K562 (cell line): Measurements from ENCODE around the gene TAF5L. TPM values are rescaled to one million over a fixed set of nuclear protein-coding genes. Genes with fewer than 3 reads are reported as not detected.
"Not testable (repeated sequence)": the region's sequence is repeated elsewhere in the genome, so short reads cannot be mapped to it uniquely, and the experiment has no call there.

Experiments used
- ATAC-seq: fragments of 200-7000 bp; cut with Tn5 transposase; 3 replicates; pipeline ENCODE4 v1.9.1; 2020; ENCODE audit warnings: moderate library complexity
- BruUV-seq: library from RNA; stranded (reverse); fragments of 400-500 nt; replicated peaks from 2 replicates; lab custom pipeline; 2021; lab: Mats Ljungman, UMichigan
- CTCF ChIA-PET: fragments of 300-600 bp; formaldehyde crosslinking; extraction: SDS; loops from one replicate; lab custom pipeline; 2021; ENCODE audit warnings: low intra/inter-chr PET ratio; lab: Yijun Ruan, JAX
- POLR2A ChIA-PET: fragments of 300-600, 350-650 bp; sonication (Branson Sonifier 250); formaldehyde crosslinking; extraction: SDS; loops from one replicate; lab custom pipeline; 2021; ENCODE audit warnings: antibody characterized with exemption, inconsistent platforms; lab: Yijun Ruan, JAX
- DNase-seq, 4 experiments: peaks; one replicate each; pipeline versions ENCODE4 v3.0.0 to v3.0.0-alpha.2; 2011 to 2018; ENCODE audit warnings: low spot score in 3 of 4, mixed read lengths in 3 of 4; ENCODE audit errors: extremely low read depth in 1 of 4
- FAIRE-seq: peaks from 2 replicates; lab custom pipeline; 2011; peaks lifted over from hg19 to GRCh38; lab: Jason Lieb, UNC
- H2AFZ ChIP-seq: 2 replicates; pipeline ENCODE4 v1.6.0; 2011; ENCODE audit warnings: low read depth, low read length, control low read depth, inconsistent platforms
- H3K27ac ChIP-seq: fragments of 200-600 bp; 3 replicates; pipeline ENCODE4 v1.8.0; 2011; ENCODE audit warnings: low read depth, mild to moderate bottlenecking, control low read depth, inconsistent platforms, low read length, moderate library complexity, mixed read lengths; ENCODE audit errors: extremely low read depth
- H3K27me3 ChIP-seq, 2 experiments: fragments of 300-600 bp in 1 of 2; 2 replicates in 1 of 2; 3 replicates in 1 of 2; pipeline versions ENCODE4 v1.6.0 to v1.8.0; 2011; ENCODE audit warnings: inconsistent platforms in 2 of 2, low read length in 2 of 2, mild to moderate bottlenecking in 1 of 2, mixed read lengths in 1 of 2, moderate library complexity in 1 of 2; ENCODE audit not compliant: control insufficient read depth in 2 of 2, insufficient read depth in 2 of 2
- H3K36me3 ChIP-seq: fragments of 300-600 bp; 3 replicates; pipeline ENCODE4 v1.8.0; 2011; ENCODE audit warnings: mild to moderate bottlenecking, low read length, inconsistent platforms; ENCODE audit not compliant: control insufficient read depth, insufficient read depth
- H3K4me1 ChIP-seq, 2 experiments: fragments of 200-600 bp in 1 of 2; replicated peaks in 1 of 2; 2 replicates in 1 of 2; 3 replicates in 1 of 2; pipeline versions ENCODE4 v1.5.1 to v1.8.0; 2011; ENCODE audit warnings: inconsistent platforms in 2 of 2, low read length in 2 of 2, mild to moderate bottlenecking in 1 of 2, mixed read lengths in 1 of 2, moderate library complexity in 1 of 2; ENCODE audit not compliant: control insufficient read depth in 2 of 2, insufficient read depth in 2 of 2
- H3K4me2 ChIP-seq: 2 replicates; pipeline ENCODE4 v1.6.1; 2011; ENCODE audit warnings: low read length, control low read depth, inconsistent platforms, mixed read lengths; ENCODE audit not compliant: insufficient read depth
- H3K4me3 ChIP-seq: fragments of 200-600 bp; sonication (generic), shearing (Covaris generic); 2 replicates; pipeline ENCODE4 v1.5.1; 2016; ENCODE audit warnings: control low read depth, inconsistent platforms
- H3K79me2 ChIP-seq: fragments of 200-600 bp; 3 replicates; pipeline ENCODE4 v1.8.0; 2011; ENCODE audit warnings: low read length, inconsistent platforms; ENCODE audit not compliant: control insufficient read depth, insufficient read depth
- H3K9ac ChIP-seq, 2 experiments: 2 replicates each; pipeline versions ENCODE4 v1.6.0 to v1.6.1; 2011; ENCODE audit warnings: low read depth in 2 of 2, low read length in 2 of 2, control low read depth in 1 of 2, inconsistent platforms in 1 of 2, mild to moderate bottlenecking in 1 of 2, mixed read lengths in 1 of 2; ENCODE audit not compliant: insufficient read depth in 1 of 2
- H3K9me1 ChIP-seq: one replicate; pipeline ENCODE4 v1.6.0; 2011; ENCODE audit warnings: inconsistent platforms, mild to moderate bottlenecking, low read length, moderate library complexity; ENCODE audit not compliant: control insufficient read depth, insufficient read depth
- H3K9me3 ChIP-seq: replicated peaks from 2 replicates; pipeline ENCODE4 v1.5.1; 2011; ENCODE audit warnings: low read depth, low read length, inconsistent platforms; ENCODE audit not compliant: control insufficient read depth, insufficient read depth
- H4K20me1 ChIP-seq: replicated peaks from 2 replicates; pipeline ENCODE4 v1.6.1; 2011; ENCODE audit warnings: low read length, inconsistent platforms, mixed read lengths; ENCODE audit not compliant: control insufficient read depth, insufficient read depth
- ARNT ChIP-seq, 2 experiments: fragments of 450-650 bp; IDR thresholded peaks; 2 replicates each; pipeline ENCODE4 v1.6.1; 2016; ENCODE audit warnings: mild to moderate bottlenecking in 1 of 2
- BCOR ChIP-seq: fragments of 450-650 bp; IDR thresholded peaks from 2 replicates; pipeline ENCODE4 v1.6.1; 2016
- BRD9 ChIP-seq: fragments of 450-650 bp; IDR thresholded peaks from 2 replicates; pipeline ENCODE4 v1.6.1; 2018; ENCODE audit warnings: low read depth; ENCODE audit not compliant: partially characterized antibody
- FOXK2 ChIP-seq, 2 experiments: fragments of 450-650 bp; IDR thresholded peaks in 1 of 2; conservative IDR thresholded peaks in 1 of 2; 2 replicates each; pipeline ENCODE4 v1.6.1; 2016; ENCODE audit warnings: low read depth in 2 of 2, mild to moderate bottlenecking in 1 of 2
- HDAC2 ChIP-seq: fragments of 450-650 bp; IDR thresholded peaks from 2 replicates; pipeline ENCODE4 v1.6.1; 2016; ENCODE audit warnings: mild to moderate bottlenecking
- HDGF ChIP-seq: fragments of 450-650 bp; IDR thresholded peaks from 2 replicates; pipeline ENCODE4 v1.6.1; 2016
- MLLT1 ChIP-seq, 2 experiments: fragments of 450-650 bp; IDR thresholded peaks; 2 replicates each; pipeline ENCODE4 v1.6.1; 2016
- TRIM28 ChIP-seq: fragments of 450-650 bp; IDR thresholded peaks from 2 replicates; pipeline ENCODE4 v1.6.1; 2017
- ZBTB33 ChIP-seq: sonication (generic); formaldehyde crosslinking; IDR thresholded peaks from 2 replicates; pipeline ENCODE4 v1.8.1; 2023; ENCODE audit warnings: mild to moderate bottlenecking, missing genetic modification reagents
- WGBS: fragments of 100-300 bp; shearing (Covaris generic); methylation state at CpG from one replicate; pipeline ENCODE4 v1.1.6; 2016; ENCODE audit warnings: low coverage, mixed read lengths; ENCODE audit not compliant: insufficient coverage; ENCODE audit errors: missing lambda C conversion rate; 5-methylcytosine and 5-hydroxymethylcytosine counted together
- in situ Hi-C: fragments of 300-500 bp; cut with MboI; formaldehyde crosslinking; loops from 4 replicates; pipeline ENCODE4 v1.15.0; 2018; ENCODE audit warnings: inconsistent platforms, mixed read lengths
- intact Hi-C: fragments of 100-400 bp; cut with micrococcal nuclease; formaldehyde crosslinking; loops from 2 replicates; pipeline ENCODE4 v1.14.2; 2022
- polyA plus RNA-seq, 8 experiments: library from polyadenylated mRNA; depleted of rRNA in 4 of 8; stranded (reverse) in 5 of 8; unstranded in 3 of 8; fragments of >200 nt; fragmentation: Nextera tagmentation in 2 of 8; fragmentation: Illumina TruSeq in 1 of 8; extraction: Ambion mirVana in 2 of 8; extraction: Trizol in 1 of 8; gene quantifications; 2 replicates each; pipeline versions ENCODE4 v1.2.1 to v1.2.3, GENCODE V29; 2011 to 2014; ENCODE audit warnings: inconsistent platforms in 1 of 8, missing spikeins in 1 of 8
- total RNA-seq, 7 experiments: library from RNA; depleted of rRNA in 6 of 7; stranded (reverse); fragments of >200 nt in 6 of 7; fragmentation: Illumina TruSeq in 2 of 7; extraction: Trizol in 2 of 7; gene quantifications; 2 replicates each; pipeline versions ENCODE4 v1.2.1 to v1.2.3, GENCODE V29; 2011 to 2021; ENCODE audit warnings: low replicate concordance in 1 of 7

TAF5L gene
- total and polyA plus RNA-seq, 9 of the 15 experiments (the other 6 are each of a cell fraction or from before 2014, with no cell fraction given): 2.2 to 34.2 (median 23.3) TPM

- TF ChIP-seq ZBTB33: peak; percentile 69; the same call in 1 of the 2 replicates
Observed at GRCh38 chr1:229560124-229560523, 65.8 kb downstream of the TAF5L start (continued).

GRCh38 chr1:229559336-229559801 is 66.6 kb downstream of the TAF5L start:
- FAIRE-seq, H4K20me1 ChIP-seq, H3K27me3 ChIP-seq, H3K9me3 ChIP-seq, H3K36me3 ChIP-seq, in situ Hi-C loops, H3K9me1 ChIP-seq, CTCF ChIA-PET, ATAC-seq: not testable (repeated sequence)
- Histone ChIP-seq H3K4me2 (peak overlapping the region; percentile 94), H3K79me2 (peaks cover 41% of the 10 kb centered on the region), H3K27ac (peak overlapping the region; percentile 64), H3K4me1 (peaks cover 21 to 36% of the 10 kb centered on the region in 2 experiments; a peak in 4 of 5 replicates), H3K9ac (peak overlapping the region; percentile 78 to 94), H3K4me3 (peak overlapping the region; percentile 79), H2AFZ (peak overlapping the region; percentile 98)
- POLR2A ChIA-PET: interaction anchor here (0.6 to 1.5 kb wide), 10 partner anchors 13 to 130 kb away, joined by 3 to 8 read pairs (median 4); partner anchors contain the start of genes NUP133, TAF5L and URB2
- WGBS: 2% methylated on average over 18 of the region's 20 CpGs
- BruUV-seq: TSS peak; percentile 90
- intact Hi-C loops: loop anchor here (1.0 to 10.0 kb wide), 3 partner anchors 67 to 595 kb away; partner anchors contain the start of genes RAB4A, TAF5L and URB2
- peak in 1 of 4 experiments; percentile 31 for DNase-seq
- TF ChIP-seq HDGF (0 out of 2 replicates have a peak, but pooled peaks have one; percentile 22), ARNT (IDR thresholded peaks at IDR 0.05) (peak; percentile 55 to 72; a peak in 1 of 4 replicates), BCOR (peak; percentile 76), HDAC2 (peak; percentile 65; the same call in 1 of the 2 replicates), TRIM28 (peak; percentile 76; the same call in 1 of the 2 replicates), MLLT1 (IDR thresholded peaks at IDR 0.05) (peak in 1 of 2 experiments; percentile 61; a peak in 1 of 4 replicates), BRD9 (peak; percentile 41), FOXK2 (conservative IDR thresholded peaks at IDR 0.05 in 1 of 2, IDR thresholded peaks at IDR 0.05 in 1 of 2; ENCODE audit: low read depth in 2 of 2) (peak; percentile 8 to 41; a peak in 1 of 4 replicates)
